ENCODE measurements around the gene MKNK1.

Gene MKNK1

GRCh38 chr1:46554236-46554596 is 49.9 kb downstream of the MKNK1 start:
- H3K4me3 ChIP-seq (replicated peaks; ENCODE audit: insufficient read depth, low read length) = no peak overlapping the region
- H3K27ac ChIP-seq (replicated peaks) = no peak overlapping the region
- no peaks in the 10 kb centered on the region for H3K27me3 ChIP-seq (ENCODE audit: insufficient read depth, poor library complexity, severe bottlenecking)
- TF ChIP-seq, protein P1, sequence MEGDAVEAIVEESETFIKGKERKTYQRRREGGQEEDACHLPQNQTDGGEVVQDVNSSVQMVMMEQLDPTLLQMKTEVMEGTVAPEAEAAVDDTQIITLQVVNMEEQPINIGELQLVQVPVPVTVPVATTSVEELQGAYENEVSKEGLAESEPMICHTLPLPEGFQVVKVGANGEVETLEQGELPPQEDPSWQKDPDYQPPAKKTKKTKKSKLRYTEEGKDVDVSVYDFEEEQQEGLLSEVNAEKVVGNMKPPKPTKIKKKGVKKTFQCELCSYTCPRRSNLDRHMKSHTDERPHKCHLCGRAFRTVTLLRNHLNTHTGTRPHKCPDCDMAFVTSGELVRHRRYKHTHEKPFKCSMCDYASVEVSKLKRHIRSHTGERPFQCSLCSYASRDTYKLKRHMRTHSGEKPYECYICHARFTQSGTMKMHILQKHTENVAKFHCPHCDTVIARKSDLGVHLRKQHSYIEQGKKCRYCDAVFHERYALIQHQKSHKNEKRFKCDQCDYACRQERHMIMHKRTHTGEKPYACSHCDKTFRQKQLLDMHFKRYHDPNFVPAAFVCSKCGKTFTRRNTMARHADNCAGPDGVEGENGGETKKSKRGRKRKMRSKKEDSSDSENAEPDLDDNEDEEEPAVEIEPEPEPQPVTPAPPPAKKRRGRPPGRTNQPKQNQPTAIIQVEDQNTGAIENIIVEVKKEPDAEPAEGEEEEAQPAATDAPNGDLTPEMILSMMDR (IDR thresholded peaks at IDR 0.05; ENCODE audit: insufficient read depth, low read length) = no peak
- no peak for TF ChIP-seq SPI1 (IDR thresholded peaks at IDR 0.05; ENCODE audit: borderline replicate concordance, low read depth)
- no peak for TF ChIP-seq GABPA (IDR thresholded peaks at IDR 0.05; ENCODE audit: low read depth)
- no peak for DNase-seq (ENCODE audit: low read depth in 1 of 2, low spot score in 1 of 2)

- H3K27me3 ChIP-seq (ENCODE audit: insufficient read depth, poor library complexity, severe bottlenecking) = no peaks in the 10 kb centered on the region
- TF ChIP-seq, protein P1 (IDR thresholded peaks at IDR 0.05; ENCODE audit: insufficient read depth, low read length) = no peak
- TF ChIP-seq GABPA (IDR thresholded peaks at IDR 0.05; ENCODE audit: low read depth) (no peak), SPI1 (IDR thresholded peaks at IDR 0.05; ENCODE audit: borderline replicate concordance, low read depth) (no peak), REST (IDR thresholded peaks at IDR 0.05; ENCODE audit: insufficient replicate concordance, low read depth) (no peak), POLR2AphosphoS5 (IDR thresholded peaks at IDR 0.05; ENCODE audit: low read depth) (no peak)
- no peak for DNase-seq (ENCODE audit: low read depth in 1 of 2, low spot score in 1 of 2)
Observed at GRCh38 chr1:46553506-46553905, 50.6 kb downstream of the MKNK1 start.

DNA sequence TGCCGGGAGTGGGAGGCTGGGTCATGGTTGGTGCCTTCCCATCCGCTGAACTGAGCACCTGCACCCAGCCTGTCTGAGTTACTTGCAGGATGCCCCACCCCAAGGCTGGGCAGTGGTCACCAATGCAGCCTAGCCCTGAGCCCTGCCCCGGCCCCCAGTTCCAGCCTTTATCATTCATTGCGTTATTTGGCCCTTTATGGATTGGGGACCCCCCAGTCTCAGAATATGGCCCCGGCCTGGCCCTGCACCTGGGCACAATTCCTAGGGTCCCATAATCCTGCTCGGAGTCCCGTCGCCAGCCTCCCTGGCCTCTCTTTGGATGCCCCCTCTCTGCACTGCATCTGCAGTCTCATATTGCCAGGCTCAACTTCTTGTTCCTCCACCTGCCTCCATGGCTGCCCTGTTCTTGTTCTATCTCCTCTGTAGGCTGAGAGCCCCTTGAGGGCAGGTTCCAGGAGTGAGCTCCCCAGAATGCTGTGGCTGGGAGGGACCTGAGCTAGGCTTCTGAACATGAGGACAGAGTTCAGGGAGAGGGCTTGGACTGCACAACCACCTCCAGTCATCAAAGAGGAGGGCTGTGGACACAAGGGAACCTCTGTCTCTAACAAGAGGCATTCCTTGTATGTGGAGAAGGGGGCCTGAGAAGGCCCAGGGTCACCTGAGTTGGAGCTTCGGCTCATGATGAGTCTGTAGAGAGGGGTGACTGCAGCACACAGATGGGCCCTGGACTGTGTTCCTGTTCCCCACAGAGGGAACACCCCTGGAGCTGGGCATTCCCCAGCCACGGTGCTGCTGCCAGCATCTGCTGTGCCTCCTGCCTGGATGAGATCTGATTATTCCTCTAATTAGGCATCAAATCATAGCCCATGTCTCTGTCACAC is 51.5 kb downstream of the MKNK1 start:
- no peak for TF ChIP-seq REST (IDR thresholded peaks at IDR 0.05; ENCODE audit: insufficient replicate concordance, low read depth)
- TF ChIP-seq SPI1 (IDR thresholded peaks at IDR 0.05; ENCODE audit: borderline replicate concordance, low read depth) = no peak
- no peak for TF ChIP-seq POLR2AphosphoS5 (IDR thresholded peaks at IDR 0.05; ENCODE audit: low read depth)
- TF ChIP-seq, protein P1 (IDR thresholded peaks at IDR 0.05; ENCODE audit: insufficient read depth, low read length) = no peak
- no peak for TF ChIP-seq GABPA (IDR thresholded peaks at IDR 0.05; ENCODE audit: low read depth)
- DNase-seq (ENCODE audit: low read depth in 1 of 2, low spot score in 1 of 2) = no peak
- no peak overlapping the region for H3K27ac ChIP-seq (replicated peaks)

More at GRCh38 chr1:46553506-46553905, 50.6 kb downstream of the MKNK1 start:
- Histone ChIP-seq H3K27ac (replicated peaks) (no peak overlapping the region), H3K4me3 (replicated peaks; ENCODE audit: insufficient read depth, low read length) (no peak overlapping the region)

More for the DNA sequence above, 51.5 kb downstream of the MKNK1 start:
- Histone ChIP-seq H3K27me3 (ENCODE audit: insufficient read depth, poor library complexity, severe bottlenecking) (no peaks in the 10 kb centered on the region), H3K4me3 (replicated peaks; ENCODE audit: insufficient read depth, low read length) (no peak overlapping the region)

Measured in HL-60 (cell line).